ENCODE data around the gene GLIS1. TPM values are rescaled to one million over a fixed set of nuclear protein-coding genes. Genes with fewer than 3 reads are reported as not detected.

Gene GLIS1
- total RNA-seq, 1 experiment from 2014 or later, result not detected

DNA sequence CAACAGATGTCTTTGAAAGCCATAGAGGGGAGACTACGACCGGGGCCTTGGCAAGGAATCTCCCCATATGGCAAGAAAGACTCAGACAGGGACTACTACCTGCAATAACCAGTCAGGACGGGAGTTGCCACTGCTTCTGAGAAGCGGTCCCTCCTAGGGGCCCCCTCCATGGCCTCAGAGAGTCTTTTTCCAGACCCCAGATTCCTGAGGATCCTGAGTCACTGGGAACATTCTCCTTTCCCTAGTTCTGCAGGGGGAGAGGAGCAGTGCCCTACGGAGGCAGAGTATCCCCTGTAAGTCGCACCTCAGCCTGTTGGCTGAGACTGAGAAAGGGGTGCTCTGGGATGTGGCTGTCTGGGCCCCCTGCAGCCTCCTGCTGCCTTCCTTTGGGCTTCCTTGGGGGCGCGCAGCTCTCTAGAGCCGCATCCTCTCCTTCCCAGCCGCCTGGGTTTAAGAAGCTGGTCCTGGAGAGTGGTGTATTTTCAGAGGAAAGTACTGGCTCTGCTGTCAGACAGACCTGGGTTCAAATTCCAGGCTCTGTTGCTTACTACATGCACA is 7.8 kb downstream of the GLIS1 start:
- Histone ChIP-seq H3K27ac (no peak overlapping the region), H3K9me2 (ENCODE audit: insufficient read depth) (no peaks in the 10 kb centered on the region), H3K4me1 (replicated peaks; ENCODE audit: insufficient read depth) (no peaks in the 10 kb centered on the region), H4K20me1 (ENCODE audit: insufficient read depth) (no peaks in the 10 kb centered on the region), H3K9me3 (ENCODE audit: insufficient read depth, low read depth) (no peaks in the 10 kb centered on the region), H3K27me3 (ENCODE audit: insufficient read depth, low read depth) (peaks cover 61% of the 10 kb centered on the region), H3K79me2 (ENCODE audit: low read depth) (no peaks in the 10 kb centered on the region), H2AFZ (no peak overlapping the region), H3K36me3 (ENCODE audit: low read depth) (no peaks in the 10 kb centered on the region), H3K4me3 (no peak overlapping the region), H3F3A (ENCODE audit: insufficient read depth, low read depth) (no peaks in the 10 kb centered on the region), H3K4me2 (no peak overlapping the region)
- POLR2A ChIA-PET (ENCODE audit: unreplicated experiment), result no interaction called here
- DNase-seq, result no peak
- BruUV-seq (replicated peaks), result no TSS peak
- no peak for TF ChIP-seq EZH2 (IDR thresholded peaks at IDR 0.05; ENCODE audit: low read depth)
- TF ChIP-seq, protein P1, sequence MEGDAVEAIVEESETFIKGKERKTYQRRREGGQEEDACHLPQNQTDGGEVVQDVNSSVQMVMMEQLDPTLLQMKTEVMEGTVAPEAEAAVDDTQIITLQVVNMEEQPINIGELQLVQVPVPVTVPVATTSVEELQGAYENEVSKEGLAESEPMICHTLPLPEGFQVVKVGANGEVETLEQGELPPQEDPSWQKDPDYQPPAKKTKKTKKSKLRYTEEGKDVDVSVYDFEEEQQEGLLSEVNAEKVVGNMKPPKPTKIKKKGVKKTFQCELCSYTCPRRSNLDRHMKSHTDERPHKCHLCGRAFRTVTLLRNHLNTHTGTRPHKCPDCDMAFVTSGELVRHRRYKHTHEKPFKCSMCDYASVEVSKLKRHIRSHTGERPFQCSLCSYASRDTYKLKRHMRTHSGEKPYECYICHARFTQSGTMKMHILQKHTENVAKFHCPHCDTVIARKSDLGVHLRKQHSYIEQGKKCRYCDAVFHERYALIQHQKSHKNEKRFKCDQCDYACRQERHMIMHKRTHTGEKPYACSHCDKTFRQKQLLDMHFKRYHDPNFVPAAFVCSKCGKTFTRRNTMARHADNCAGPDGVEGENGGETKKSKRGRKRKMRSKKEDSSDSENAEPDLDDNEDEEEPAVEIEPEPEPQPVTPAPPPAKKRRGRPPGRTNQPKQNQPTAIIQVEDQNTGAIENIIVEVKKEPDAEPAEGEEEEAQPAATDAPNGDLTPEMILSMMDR (conservative IDR thresholded peaks at IDR 0.05), result no peak
- intact Hi-C loops (cut with micrococcal nuclease; ENCODE audit: unreplicated experiment), result no loop called here
- CTCF ChIA-PET, result no interaction called here

DNA sequence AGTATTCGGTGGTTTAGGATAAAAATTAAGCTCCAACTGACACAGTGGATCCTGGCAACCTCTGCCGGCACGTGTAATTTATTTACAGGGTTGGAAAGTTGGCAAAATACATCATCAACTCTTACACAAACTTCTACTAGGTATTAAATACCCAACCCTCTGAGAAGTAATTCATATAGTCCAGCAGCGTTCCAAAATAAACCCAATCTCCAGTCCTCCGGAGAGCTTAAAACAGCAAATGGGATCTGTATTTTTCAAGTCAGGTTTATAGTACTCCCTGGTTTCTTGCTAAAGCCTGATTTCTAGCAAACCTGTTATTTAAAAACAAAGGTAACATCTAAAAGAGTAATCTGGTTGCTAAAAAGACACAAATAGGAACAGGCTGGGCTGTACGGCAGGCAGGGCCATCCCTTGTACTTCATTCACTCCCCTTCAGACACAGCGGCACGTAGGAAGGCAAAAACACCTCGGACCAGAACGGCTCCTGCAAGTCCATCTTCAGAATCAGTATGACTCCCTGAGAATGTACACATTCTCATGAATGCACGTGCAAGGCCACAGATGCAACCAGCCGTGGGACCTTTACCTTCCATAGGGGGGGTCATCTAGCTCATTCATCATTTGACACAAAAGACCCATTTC is 8.6 kb downstream of the GLIS1 start:
- Histone ChIP-seq H3K27ac (no peak overlapping the region), H3K4me3 (no peak overlapping the region), H3F3A (ENCODE audit: insufficient read depth, low read depth) (no peaks in the 10 kb centered on the region), H3K9me3 (ENCODE audit: insufficient read depth, low read depth) (no peaks in the 10 kb centered on the region), H2AFZ (no peak overlapping the region), H3K4me2 (no peak overlapping the region), H3K36me3 (ENCODE audit: low read depth) (no peaks in the 10 kb centered on the region), H3K27me3 (ENCODE audit: insufficient read depth, low read depth) (peaks cover 65% of the 10 kb centered on the region), H4K20me1 (ENCODE audit: insufficient read depth) (no peaks in the 10 kb centered on the region), H3K79me2 (ENCODE audit: low read depth) (no peaks in the 10 kb centered on the region), H3K9me2 (ENCODE audit: insufficient read depth) (no peaks in the 10 kb centered on the region), H3K4me1 (replicated peaks; ENCODE audit: insufficient read depth) (no peaks in the 10 kb centered on the region)
- no TSS peak for BruUV-seq (replicated peaks)
- POLR2A ChIA-PET (ENCODE audit: unreplicated experiment), result no interaction called here
- intact Hi-C loops (cut with micrococcal nuclease; ENCODE audit: unreplicated experiment), result no loop called here
- TF ChIP-seq EZH2 (IDR thresholded peaks at IDR 0.05; ENCODE audit: low read depth), result no peak
- TF ChIP-seq, protein P1 (conservative IDR thresholded peaks at IDR 0.05), result no peak
- CTCF ChIA-PET, result no interaction called here
- DNase-seq, result no peak

DNA sequence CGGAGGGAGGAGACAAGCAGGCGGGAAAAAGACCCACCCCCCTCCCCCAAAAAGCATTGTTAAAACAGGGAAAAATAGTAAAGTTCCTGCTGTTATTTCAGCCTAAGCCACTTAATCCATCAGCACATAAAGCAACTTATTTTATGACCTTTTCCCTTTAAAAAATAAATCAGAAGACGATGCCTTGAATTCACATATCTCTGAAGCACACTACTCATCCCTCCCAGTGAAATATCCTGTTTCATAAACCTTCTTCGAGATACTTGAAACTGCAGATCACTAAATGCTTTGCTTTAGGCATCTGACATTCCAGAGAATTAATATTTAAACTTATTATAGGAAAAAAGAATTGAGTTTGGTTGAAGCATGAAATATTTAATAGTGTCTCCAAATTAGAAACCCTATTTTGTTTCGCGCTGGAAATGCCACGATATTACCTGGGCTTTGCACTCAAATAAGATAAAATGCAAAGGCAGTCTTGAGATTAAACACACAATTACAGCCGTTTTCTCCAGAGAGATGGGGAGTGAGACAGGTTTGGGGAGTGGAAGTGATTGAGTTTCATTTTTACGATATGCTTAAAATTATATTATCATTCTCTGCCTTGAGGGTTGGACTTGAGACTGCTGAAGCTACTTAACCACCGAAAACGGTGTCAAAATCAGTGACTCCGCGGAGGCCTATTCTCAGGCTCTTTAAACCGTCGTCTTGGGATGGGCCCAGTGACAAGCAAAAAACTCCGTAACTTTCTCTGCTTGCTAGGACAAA is 9.3 kb downstream of the GLIS1 start:
- Histone ChIP-seq H3F3A (ENCODE audit: insufficient read depth, low read depth) (no peaks in the 10 kb centered on the region), H4K20me1 (ENCODE audit: insufficient read depth) (no peaks in the 10 kb centered on the region), H3K4me2 (no peak overlapping the region), H3K4me3 (no peak overlapping the region), H3K79me2 (ENCODE audit: low read depth) (no peaks in the 10 kb centered on the region), H2AFZ (no peak overlapping the region), H3K9me3 (ENCODE audit: insufficient read depth, low read depth) (no peaks in the 10 kb centered on the region), H3K36me3 (ENCODE audit: low read depth) (no peaks in the 10 kb centered on the region), H3K27me3 (ENCODE audit: insufficient read depth, low read depth) (peaks cover 65% of the 10 kb centered on the region), H3K4me1 (replicated peaks; ENCODE audit: insufficient read depth) (no peaks in the 10 kb centered on the region), H3K27ac (no peak overlapping the region), H3K9me2 (ENCODE audit: insufficient read depth) (no peaks in the 10 kb centered on the region)
- TF ChIP-seq EZH2 (IDR thresholded peaks at IDR 0.05; ENCODE audit: low read depth), result no peak
- TF ChIP-seq, protein P1 (conservative IDR thresholded peaks at IDR 0.05), result no peak
- intact Hi-C loops (cut with micrococcal nuclease; ENCODE audit: unreplicated experiment), result no loop called here
- no peak for DNase-seq
- BruUV-seq (replicated peaks), result no TSS peak
- CTCF ChIA-PET, result no interaction called here
- POLR2A ChIA-PET (ENCODE audit: unreplicated experiment), result no interaction called here

Measured in PC-9 (cell line).